ENCODE data around the gene ADAM22.

GRCh38 chr7:88027724-88028123, 93.7 kb downstream of the ADAM22 start:
- TF ChIP-seq EZH2 (IDR thresholded peaks at IDR 0.05) (no peak), POLR2AphosphoS5 (IDR thresholded peaks at IDR 0.05; ENCODE audit: borderline replicate concordance, low read depth, low read length) (no peak)
